IMR-90 (cell line): ENCODE results near the gene TNFRSF4.

ENCODE experiments used
- CEBPB ChIP-seq: IDR thresholded peaks from 2 replicates; pipeline ENCODE4 v1.6.1; 2012; ENCODE audit warnings: low read depth, low read length, improper control_type of control experiment
- NFE2L2 ChIP-seq: fragments of 150-350 bp; IDR thresholded peaks from 2 replicates; pipeline ENCODE4 v1.6.1; 2016; ENCODE audit warnings: low read depth, mild to moderate bottlenecking, low read length
- RAD21 ChIP-seq: IDR thresholded peaks from 2 replicates; pipeline ENCODE4 v1.6.1; 2012; ENCODE audit warnings: low read length, improper control_type of control experiment
- RFX5 ChIP-seq: IDR thresholded peaks from 2 replicates; pipeline ENCODE4 v1.8.0; 2012; ENCODE audit warnings: low read depth, mild to moderate bottlenecking, low read length, moderate library complexity
- SMC3 ChIP-seq: fragments of 150-350 bp; IDR thresholded peaks from 2 replicates; pipeline ENCODE4 v1.6.1; 2016; ENCODE audit warnings: low read depth, mild to moderate bottlenecking, antibody characterized with exemption, low read length, moderate library complexity
- TF ChIP-seq, protein P1 (sequence below): conservative IDR thresholded peaks from 2 replicates; pipeline ENCODE4 v1.5.1; 2012; ENCODE audit warnings: mild to moderate bottlenecking, low read depth, low read length, improper control_type of control experiment

DNA sequence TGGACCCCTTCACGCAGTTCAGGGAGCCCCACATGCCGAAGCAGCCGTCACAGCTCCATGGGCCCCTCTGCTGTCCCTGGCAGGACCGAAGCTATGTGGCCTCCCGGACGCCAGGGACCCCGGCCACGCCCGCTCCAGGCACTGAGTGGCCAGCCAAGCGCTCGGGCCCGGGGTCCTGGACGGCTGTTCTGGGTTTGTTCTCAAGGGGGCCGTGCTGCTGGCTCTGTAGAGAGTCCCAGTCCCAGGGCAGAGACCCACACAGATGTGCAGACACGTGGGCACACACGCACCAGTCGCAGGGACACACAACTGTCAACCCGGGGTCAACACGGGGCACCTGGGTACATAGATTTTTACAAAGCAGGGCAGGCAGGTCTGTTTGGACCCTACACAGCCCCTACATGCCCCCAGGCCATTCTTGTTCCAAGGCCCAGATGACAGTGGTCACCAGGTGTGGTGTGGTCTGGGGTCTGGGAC, 24.8 kb upstream of the TNFRSF4 start:
- TF ChIP-seq, protein P1, sequence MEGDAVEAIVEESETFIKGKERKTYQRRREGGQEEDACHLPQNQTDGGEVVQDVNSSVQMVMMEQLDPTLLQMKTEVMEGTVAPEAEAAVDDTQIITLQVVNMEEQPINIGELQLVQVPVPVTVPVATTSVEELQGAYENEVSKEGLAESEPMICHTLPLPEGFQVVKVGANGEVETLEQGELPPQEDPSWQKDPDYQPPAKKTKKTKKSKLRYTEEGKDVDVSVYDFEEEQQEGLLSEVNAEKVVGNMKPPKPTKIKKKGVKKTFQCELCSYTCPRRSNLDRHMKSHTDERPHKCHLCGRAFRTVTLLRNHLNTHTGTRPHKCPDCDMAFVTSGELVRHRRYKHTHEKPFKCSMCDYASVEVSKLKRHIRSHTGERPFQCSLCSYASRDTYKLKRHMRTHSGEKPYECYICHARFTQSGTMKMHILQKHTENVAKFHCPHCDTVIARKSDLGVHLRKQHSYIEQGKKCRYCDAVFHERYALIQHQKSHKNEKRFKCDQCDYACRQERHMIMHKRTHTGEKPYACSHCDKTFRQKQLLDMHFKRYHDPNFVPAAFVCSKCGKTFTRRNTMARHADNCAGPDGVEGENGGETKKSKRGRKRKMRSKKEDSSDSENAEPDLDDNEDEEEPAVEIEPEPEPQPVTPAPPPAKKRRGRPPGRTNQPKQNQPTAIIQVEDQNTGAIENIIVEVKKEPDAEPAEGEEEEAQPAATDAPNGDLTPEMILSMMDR: no peak
- TF ChIP-seq RFX5: no peak
- TF ChIP-seq CEBPB: no peak
- no peak for TF ChIP-seq RAD21
- no peak for TF ChIP-seq SMC3
- no peak for TF ChIP-seq NFE2L2
